ENCODE results near the gene ACOXL.
"Not testable (repeated sequence)": the region's sequence is repeated elsewhere in the genome, so short reads cannot be mapped to it uniquely, and the experiment has no call there.

Gene ACOXL

DNA sequence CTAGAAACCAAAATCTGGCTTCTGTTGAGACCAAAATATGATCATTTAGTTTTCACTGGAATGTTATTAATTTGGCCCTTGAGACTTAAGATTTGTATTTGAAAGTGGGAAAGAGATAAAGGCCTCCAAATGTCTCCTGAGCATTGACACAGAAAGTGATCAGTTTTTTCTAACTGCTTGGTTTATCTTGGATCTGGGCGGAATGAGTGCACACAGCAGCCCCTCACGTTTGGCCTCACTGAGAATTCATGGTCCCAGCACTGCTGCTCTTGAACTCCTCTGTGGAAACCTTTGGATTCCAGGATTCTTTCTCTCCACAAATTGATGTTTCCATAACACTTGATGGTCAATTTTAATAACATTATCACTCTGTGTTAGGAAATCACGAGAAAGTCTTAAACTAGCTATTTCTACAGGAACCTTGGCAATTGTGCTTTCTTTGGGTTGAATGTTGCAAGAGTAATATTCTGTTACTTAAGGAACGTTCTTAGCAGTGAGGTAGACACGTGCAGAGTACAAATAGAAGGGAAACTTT lies 208.1 kb downstream of the ACOXL start:
- DNase-seq = no peak

DNA sequence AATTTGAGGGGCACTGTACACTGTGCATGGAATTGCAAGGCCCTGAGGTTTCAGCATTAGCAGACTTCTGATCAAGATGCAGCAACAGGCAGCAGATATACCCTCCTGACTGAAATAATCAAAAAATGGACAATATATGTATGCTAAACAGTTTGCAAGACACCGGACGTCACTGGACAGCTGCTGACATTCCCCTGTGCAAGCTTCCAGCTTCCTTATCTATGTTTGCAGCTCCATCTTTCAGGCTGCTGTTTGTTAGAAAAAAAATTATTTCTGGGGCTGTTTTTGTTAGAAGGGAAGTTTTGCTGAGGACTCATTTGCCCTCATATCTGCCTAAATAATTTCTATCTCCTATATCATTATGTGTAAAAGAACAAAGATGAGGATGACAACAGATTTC lies 208.9 kb downstream of the ACOXL start:
- no peak for DNase-seq

DNA sequence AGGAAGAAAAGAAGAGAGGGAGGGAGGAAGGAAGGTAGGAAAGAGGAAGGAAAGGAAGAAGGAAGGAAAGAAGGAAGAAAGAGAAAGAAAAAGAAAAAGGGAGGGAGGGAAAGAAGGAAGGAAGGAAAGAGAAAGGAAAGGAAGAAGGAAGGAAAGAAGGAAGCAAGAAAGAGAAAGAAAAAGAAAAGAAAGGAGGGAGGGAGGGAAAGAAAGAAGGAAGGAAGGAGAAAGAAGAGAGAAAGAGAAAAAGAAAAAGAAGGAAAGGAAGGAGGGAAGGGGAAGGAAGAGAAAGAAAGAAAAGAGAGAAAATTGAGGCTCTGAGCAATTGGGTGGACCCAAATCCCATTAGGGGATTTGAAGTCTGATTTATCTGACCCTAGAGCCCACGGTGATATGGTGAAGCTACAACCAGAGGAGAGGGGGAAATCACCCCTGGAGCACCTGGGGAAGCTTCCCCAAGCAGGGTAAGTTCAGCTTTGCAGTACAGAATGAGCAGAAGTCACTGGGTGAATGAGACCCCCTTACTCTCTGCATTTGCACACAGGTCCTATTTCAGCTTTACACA lies 210.8 kb downstream of the ACOXL start:
- DNase-seq = no peak

GRCh38 chr2:110946902-110947301 lies 214.5 kb downstream of the ACOXL start:
- peak; percentile 50 to 73 for DNase-seq

GRCh38 chr2:110948027-110948674 lies 215.8 kb downstream of the ACOXL start:
- DNase-seq = no peak

DNA sequence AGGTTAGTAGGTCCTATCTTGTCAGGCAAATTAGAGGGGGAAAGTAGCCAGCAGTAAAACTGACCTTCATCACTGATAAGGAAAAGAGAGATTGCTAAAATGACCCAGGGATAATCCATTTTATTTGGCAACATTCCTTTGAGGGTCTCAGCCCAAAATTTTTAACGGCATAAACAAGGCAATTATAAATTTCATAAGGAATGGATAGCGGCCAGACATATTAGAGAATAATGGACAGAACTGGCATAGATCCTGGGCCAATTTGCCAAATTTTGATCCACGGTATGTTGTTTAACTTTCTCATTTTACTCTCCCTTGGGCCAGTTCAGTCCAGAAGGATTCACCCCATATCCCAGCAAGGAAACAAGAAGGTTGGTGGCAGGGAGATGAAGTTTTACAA lies 217.9 kb downstream of the ACOXL start:
- DNase-seq = no peak

DNA sequence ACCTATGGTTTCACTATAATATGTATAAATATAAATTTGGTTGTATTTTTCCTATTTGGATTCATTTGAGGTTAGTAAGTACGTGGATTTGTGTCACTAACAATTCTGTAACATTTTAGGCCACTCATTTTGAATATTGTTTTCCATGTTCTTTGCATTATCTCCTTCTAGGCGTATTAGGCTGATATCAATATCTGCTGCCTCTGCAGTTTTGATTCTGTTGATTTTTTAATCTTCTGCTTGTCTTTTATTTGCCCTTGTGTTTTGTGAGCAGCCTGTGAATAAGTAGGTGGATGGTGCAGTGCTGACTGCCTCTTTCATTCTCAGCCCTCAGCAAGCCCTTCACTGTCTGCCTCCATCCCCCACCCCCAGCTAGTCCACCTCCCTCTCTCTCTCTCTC lies 222.7 kb downstream of the ACOXL start:
- DNase-seq = no peak

DNA sequence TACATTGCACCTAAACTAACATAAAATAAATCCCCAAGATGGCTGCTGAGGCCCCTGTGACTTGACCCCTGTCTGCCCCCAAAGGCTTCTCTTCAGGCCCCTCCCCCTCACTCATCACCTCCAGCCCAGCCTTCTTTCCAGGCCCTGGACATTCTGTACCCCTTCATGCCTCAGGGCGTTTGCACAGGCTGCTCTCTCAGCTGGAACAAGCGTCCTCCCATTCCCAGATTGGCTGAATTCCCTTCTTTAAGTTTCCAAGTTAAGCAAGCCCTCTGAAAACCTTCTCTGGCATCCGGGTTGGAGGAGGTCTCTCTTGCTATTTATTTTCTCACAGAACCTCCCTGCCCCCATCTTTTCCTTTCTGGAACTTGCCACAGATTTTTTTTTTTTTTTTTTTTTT lies 223.2 kb downstream of the ACOXL start:
- no peak for DNase-seq

- DNase-seq = no peak
Measured at GRCh38 chr2:110957293-110957692, 224.9 kb downstream of the ACOXL start.

DNA sequence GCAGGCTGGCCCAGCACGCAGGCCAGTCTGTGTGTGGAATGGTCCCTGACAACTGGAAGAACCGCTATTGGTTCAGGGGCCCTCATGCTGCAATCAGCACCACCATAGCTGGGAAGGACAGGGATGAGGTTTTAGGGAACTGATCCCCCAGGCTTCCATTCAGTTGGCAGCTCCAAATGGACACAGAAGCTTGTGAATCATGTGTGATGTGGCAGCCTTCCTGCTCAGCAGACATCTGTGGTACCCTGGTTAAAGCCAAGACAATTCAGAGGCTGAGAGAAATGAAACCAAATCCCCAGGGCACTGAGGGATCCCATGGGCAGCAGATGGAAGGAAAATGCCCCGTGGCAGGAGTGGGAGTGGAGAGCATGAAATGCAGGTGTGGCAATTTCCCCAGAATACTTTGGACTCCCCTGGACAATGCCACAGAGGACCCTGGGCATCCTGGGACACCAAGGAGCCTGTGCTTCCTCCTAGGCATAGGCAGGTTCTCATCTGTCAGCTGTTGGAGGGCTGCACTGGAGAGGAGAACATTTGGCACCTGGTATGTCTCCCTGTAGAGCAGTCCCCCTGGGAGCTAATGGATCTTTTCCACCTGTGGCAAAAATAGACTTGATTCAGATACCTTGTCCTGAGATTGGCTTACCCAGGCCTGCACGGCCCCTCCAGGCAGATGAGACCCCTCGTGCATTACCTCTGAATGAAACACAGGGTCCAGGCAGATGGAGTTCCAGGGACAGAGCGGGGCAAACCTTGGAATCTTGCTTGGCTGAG lies 226.2 kb downstream of the ACOXL start:
- DNase-seq = no peak

GRCh38 chr2:110959198-110959597 lies 226.8 kb downstream of the ACOXL start:
- DNase-seq = no peak

DNA sequence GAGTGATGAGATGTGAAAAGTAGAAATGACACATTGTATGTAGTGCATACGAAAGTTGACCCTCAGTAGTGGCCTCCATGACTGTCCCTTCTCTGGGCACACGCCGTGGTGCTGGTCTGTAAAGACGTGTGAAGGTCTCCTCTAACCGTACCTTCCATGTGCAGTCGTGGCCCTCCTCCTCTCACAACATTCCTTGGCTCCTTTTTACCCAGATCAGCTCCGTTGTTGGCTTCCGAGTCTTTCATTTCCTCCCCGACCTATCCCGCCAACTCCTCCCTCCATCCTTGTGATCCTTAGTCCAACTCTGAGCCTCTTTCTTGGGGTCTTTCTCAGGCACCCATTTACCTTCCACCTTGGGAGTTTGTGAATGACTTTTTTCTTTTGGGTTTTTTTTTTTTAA lies 227.9 kb downstream of the ACOXL start:
- DNase-seq = no peak

GRCh38 chr2:110960954-110961353 lies 228.6 kb downstream of the ACOXL start:
- DNase-seq = no peak

- not testable (repeated sequence) for DNase-seq
Measured at GRCh38 chr2:110961643-110962042, 229.3 kb downstream of the ACOXL start.

- peak in 1 of 2 donors; percentile 40 for DNase-seq
Measured at GRCh38 chr2:110969696-110970095, 237.3 kb downstream of the ACOXL start.

- DNase-seq = peak in 1 of 2 donors; percentile 20
Measured at GRCh38 chr2:110970201-110970600, 237.8 kb downstream of the ACOXL start.

DNA sequence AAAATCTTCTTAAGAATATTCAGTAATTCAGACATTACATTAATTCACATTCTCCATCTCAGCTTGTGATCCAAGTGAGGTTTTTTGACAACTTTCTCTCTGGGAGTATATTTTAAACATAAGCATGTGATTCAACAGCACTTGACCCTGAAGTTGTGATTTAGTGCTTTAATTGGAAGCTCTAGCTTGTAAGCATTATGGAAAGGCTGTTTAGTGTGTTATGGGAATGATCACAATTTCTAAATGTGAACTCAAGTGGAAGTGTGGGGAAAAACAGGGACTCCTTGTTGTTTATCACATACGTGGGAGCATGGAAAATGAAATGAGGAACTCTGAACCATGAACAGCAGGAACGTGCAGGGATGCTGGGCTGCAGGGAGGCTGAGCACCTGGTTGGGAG lies 239.4 kb downstream of the ACOXL start:
- DNase-seq = peak in 1 of 2 donors; percentile 40

GRCh38 chr2:110973262-110973661 lies 240.9 kb downstream of the ACOXL start:
- DNase-seq = peak; percentile 19 to 34

DNA sequence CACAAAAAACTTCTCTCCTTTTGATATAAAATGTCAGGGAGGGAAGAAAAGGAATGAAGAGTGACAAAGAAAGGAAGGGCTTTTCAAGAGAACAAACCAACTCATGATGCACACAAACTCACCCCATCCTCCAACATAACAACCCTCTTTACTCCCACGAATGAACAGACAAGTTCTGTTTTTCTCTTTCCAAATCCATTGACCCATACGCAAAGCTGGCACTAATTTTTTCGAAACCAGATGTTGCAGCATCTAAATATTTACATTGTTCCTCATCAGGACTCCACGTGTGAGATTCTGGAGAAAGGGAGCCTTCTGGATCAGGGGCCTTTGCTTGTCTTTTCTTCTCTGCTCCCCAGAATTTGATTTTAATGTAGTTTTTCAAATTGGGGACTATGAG lies 245.0 kb downstream of the ACOXL start:
- peak; percentile 84 to 87 for DNase-seq

GRCh38 chr2:110978148-110978547 lies 245.8 kb downstream of the ACOXL start:
- no peak for DNase-seq

GRCh38 chr2:110978756-110979470 lies 246.5 kb downstream of the ACOXL start:
- no peak for DNase-seq

GRCh38 chr2:110979471-110980338 lies 247.3 kb downstream of the ACOXL start:
- no peak for DNase-seq

All from inflammatory macrophage treated with lipopolysaccharide for 1 hour (primary cell).